HG03378 (cell line): ENCODE measurements around the gene ODC1.

Experiments used
- ATAC-seq: cut with Tn5 transposase; IDR thresholded peaks from one replicate; pipeline ENCODE4 v1.9.1; 2021; ENCODE audit warnings: mild to moderate bottlenecking, moderate library complexity; ENCODE audit not compliant: unreplicated experiment

ODC1 gene

DNA sequence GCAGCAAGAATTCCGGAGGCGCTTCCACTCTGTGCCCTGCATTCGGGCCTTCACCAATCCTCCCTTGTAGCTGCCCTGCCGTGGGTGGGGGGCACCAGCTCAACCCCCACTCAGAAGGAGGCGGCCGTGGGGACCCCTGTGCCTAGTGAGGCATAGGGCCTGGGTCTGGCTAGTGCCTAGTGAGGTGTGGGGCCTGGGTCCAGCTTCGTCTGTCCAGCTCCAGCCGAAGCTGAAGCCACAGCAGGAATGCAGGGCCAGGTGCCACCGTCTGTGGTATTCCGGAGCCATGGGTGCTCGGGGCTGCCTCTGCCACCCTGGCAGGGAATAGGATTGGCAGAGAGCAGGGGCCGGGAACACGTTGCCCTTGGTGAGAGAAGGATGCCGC, 12.3 kb downstream of the ODC1 start:
- no peak for ATAC-seq

DNA sequence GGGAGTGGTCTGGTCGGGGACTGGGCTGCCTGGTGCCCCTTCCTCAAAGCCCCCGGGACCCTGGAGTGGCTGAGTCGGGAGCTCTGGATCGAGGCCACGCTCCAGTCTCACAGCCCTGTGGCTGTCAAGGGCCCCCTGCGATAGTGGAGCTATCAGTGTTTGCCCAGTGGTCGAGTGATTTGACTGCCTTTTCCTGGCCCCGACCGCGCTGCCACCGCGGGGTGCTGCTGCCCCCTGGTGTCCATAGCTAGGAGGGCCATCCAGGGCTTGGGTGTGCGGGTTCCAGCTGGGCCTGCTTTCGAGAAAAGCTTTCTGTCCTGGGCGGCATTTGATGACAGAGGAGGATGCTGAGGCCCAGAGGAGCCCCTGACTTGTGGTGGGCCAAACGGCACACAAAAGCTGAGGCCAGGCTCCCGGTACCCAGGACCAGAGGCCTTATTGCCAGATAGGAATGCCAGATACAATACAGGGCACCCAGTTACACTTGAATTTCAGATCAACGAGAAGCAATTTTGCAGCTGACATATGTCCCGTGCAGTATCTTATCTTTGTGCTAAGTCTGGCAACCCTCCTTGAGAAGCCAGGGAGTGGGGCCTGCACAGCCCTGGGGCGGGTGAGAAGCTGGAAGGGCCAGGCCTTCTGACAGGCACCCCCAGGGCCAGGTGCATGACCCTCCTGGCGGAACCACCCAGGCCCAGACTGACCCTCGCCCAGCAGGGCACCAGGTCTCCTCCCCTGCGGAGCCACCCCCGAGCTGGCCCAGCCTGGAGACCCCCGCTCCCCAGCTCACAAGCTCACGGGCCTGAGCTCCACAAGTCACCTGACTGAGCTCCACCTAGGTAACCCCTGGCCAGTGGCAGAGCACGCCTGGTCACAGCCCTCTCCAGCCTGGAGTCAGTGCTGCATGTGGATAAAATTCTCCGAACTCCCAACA, 13.0 kb downstream of the ODC1 start:
- ATAC-seq: peak; percentile 66

DNA sequence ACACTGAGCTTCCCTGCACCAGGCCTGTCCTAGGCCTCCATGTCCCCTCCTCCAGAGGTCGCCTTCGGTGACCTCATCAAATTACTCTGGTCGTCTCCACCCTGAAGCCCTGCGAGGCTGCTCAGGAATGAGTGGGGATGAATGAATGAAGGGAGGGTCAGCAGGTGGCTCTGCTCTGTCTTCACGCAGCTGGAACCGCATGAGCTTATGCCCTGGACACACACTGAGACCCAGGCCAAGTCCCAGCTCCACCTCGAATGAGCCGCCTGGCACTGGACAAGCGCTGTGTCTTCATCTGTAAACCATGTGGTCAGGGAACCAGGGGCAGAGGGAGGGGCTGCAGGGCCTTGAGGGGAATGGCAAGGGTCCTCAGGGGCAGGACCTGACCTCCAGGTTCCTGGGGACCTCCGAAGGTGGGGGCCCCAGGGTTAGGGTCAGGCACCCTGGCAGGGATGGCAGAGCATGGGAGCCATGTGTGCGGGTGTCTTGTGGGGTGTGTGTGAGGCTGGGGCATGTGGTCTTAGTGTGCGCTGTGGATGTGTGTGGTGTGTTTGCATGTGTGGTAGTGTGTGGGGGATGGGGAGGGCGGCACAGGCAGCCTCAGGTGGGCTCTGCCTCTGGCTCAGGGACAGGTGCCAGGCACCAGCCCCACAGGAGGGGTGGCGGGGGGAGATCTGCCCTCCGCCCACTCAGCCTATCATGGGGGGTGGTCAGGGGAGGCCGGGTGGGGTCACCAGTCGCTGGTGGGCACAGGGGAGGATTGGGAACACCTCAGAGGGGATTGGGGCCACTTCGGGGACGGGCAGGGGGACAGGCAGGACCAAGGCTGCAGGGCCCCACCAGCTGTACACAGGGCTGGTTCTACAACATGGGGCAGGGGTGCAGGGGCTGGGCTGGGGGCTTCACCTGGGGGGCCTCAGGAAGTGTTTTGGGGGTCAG, 13.9 kb downstream of the ODC1 start:
- no peak for ATAC-seq

- no peak for ATAC-seq
Observed at GRCh38 chr2:10433264-10433946, 14.7 kb downstream of the ODC1 start.

GRCh38 chr2:10432311-10433181, 15.6 kb downstream of the ODC1 start:
- ATAC-seq: no peak

DNA sequence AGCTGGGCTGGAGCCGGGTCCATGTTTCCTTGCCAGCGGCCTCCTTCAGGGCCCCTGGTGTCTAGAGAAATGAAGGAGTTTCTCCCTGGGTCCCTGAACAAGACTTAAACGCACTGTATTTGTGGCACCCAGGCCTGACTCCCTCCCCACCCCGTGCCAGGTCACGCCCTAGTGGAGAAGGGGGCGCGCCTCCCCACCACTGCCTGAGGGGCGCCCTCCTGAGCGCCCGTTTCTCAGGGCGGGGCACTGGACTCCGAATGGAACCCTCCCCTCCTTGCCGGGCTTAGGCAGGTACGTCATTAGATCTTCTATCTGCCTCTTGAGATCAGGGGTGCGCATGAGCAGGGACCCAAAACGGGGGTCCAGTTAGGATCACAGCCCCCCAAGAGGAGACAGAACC, 16.3 kb downstream of the ODC1 start:
- no peak for ATAC-seq

DNA sequence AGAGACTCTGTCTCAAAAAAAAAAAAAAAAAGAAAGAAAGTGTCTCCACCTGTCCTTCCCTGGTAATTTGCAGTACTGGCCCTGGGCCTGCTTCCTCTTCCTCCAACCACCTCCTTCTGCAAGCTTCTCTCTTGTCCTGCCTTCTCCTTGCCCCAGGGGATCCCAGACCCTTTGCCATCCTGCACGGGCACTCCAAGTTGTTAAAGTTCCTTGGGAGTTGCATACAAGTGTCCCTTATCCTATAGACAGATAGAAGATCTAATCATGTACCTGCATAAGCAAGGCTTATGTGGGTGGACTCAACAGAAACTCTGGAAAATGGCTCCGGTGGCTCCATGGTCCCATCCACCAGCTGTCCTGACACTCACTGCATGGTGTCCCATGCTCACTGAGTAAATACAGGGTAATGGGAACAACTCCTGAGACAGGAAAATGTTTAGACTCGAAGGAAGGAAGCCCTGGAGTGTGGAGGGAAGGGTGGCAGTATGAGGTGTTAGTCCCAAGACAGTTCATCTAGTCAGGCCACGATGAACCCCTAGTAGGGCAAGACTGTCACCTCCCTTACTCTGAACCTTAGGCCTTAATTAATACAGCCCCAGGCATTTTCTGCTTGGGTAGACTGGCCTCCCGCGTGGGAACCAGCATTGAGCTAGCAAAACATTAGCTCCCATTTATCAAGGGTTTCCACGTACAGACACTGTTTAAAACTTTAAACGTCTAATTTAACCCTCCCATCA, 17.1 kb downstream of the ODC1 start:
- no peak for ATAC-seq

GRCh38 chr2:10428924-10429323, 19.2 kb downstream of the ODC1 start:
- ATAC-seq: no peak

GRCh38 chr2:10428355-10428754, 19.8 kb downstream of the ODC1 start:
- no peak for ATAC-seq

GRCh38 chr2:10427618-10427949, 20.5 kb downstream of the ODC1 start:
- ATAC-seq: no peak

DNA sequence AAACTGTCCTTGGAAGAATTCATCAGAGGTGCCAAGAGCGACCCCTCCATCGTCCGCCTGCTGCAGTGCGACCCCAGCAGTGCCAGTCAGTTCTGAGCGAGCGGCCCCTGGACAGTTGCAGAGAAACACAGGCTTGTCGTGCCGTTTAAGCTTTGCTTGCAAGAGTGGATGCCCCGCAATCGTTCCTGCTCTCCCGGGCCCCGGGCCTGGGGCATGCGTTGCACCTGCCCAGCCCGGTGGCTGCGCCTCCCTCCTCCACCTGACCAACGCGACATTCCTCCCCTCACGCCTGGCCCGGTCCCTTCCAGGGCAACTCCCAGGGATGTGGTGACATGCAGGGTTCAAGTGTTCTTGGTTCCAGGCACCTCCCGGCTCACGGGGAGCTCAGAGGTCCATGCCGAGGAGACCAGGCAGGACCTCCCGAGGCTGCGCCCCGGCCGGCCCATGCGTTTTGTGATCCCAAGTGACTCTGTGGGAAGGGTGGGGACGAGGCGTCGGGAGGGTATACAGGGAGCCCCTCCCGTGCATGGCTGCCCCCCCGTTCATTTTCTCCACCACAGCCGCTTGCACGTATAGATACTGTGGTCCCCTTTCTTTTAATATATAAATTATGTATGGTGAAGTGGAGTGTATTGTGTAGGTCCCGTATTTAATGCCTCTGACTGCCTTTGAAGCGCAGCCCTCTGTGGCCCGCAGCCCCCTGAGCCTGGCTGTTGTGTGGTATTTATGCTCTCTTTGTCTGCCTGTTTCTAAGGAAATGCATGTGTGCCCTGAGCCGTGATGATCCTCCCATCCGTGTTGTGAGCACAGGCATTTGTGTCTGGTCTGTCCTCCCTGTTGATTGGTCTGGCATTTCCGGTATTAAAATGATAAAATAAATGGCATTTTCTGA, 21.2 kb downstream of the ODC1 start:
- ATAC-seq: no peak

DNA sequence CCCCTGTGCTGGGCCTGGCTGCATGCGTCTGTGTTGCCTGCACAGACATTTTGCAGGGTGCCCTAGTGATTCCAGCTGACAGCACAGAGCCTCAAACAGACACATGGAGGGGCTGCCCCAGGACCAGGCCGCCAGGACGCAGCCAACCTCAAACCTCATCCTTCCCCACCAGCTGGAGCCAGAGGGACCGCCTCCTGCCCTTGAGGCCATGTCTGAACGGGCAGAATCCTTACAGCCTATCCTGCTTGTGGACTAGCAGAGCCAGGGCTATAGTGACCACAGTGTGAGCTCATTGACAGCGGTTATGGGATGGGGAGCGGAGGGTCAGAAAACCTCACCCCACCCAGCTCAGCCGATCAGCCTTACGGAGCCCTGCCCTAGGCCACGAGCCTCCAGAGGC, 22.4 kb downstream of the ODC1 start:
- ATAC-seq: no peak

DNA sequence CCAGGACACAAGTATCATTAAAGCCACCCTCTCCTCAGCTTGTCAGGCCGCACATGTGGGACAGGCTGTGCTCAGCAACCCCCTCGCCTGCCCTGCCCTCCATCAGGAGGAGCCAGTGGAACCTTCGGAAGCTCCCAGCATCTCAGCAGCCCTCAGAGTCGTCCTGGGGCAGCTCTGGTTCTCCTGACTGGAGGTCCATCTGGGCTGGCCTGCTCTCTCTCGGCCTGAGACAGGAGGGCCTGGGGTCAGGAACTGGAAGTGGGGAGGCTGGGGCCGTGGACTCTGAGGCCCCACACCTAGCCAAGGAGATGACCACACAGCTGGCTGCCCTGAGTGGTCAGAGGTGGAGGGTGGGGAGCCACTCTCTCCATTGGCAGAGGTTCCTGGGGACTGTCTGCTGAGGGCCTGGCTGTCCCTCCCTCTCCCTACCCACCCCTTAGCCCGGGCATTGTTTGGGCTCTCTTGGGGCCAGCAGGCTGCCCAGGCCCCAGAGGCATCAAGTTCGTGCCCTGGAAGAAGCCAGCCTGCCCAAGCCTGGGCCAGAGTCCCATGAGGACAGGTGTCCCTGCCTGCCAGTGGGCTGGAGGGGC, 23.1 kb downstream of the ODC1 start:
- no peak for ATAC-seq

- no peak for ATAC-seq
Observed at GRCh38 chr2:10424051-10424450, 24.1 kb downstream of the ODC1 start.

GRCh38 chr2:10423400-10423774, 24.7 kb downstream of the ODC1 start:
- no peak for ATAC-seq

GRCh38 chr2:10422732-10423399, 25.3 kb downstream of the ODC1 start:
- no peak for ATAC-seq

- no peak for ATAC-seq
Observed at GRCh38 chr2:10422251-10422650, 25.9 kb downstream of the ODC1 start.
